DND-41 (cell line): ENCODE results near the gene EPOP.
A peak's percentile ranks its signal among the peaks of the same experiment; 100 is the strongest.

Experiments used
- ATAC-seq: fragments of 200-7000 bp; cut with Tn5 transposase; 3 replicates; pipeline ENCODE4 v1.9.1; 2021; ENCODE audit warnings: low read depth; ENCODE audit not compliant: insufficient read depth
- DNase-seq: peaks from one replicate; pipeline ENCODE4 v3.0.0-alpha.2; 2020
- H2AFZ ChIP-seq: 2 replicates; pipeline ENCODE4 v1.6.0; 2012; ENCODE audit warnings: low read depth, low read length
- H3K27ac ChIP-seq: 2 replicates; pipeline ENCODE4 v1.5.1; 2012; ENCODE audit warnings: low read length, inconsistent platforms
- H3K27me3 ChIP-seq: fragments of 200-600 bp; sonication (generic); 2 replicates; pipeline ENCODE4 v1.6.0; 2012; ENCODE audit warnings: low read length, mild to moderate bottlenecking, inconsistent platforms; ENCODE audit not compliant: insufficient read depth, poor library complexity
- H3K36me3 ChIP-seq: 2 replicates; pipeline ENCODE4 v1.5.1; 2012; ENCODE audit warnings: low read length, inconsistent platforms; ENCODE audit not compliant: insufficient read depth
- H3K4me1 ChIP-seq: 2 replicates; pipeline ENCODE4 v1.5.1; 2012; ENCODE audit warnings: mild to moderate bottlenecking, low read length; ENCODE audit not compliant: insufficient read depth
- H3K4me2 ChIP-seq: 2 replicates; pipeline ENCODE4 v1.6.0; 2012; ENCODE audit warnings: mild to moderate bottlenecking, moderate library complexity, low read length, inconsistent platforms; ENCODE audit not compliant: insufficient read depth
- H3K4me3 ChIP-seq, 2 experiments: fragments of 200-600 bp in 1 of 2; shearing (Covaris generic) in 1 of 2; 2 replicates each; pipeline ENCODE4 v1.5.1; 2012 to 2016; ENCODE audit warnings: inconsistent platforms in 2 of 2, low read length in 2 of 2, mild to moderate bottlenecking in 2 of 2, low read depth in 1 of 2, moderate library complexity in 1 of 2
- H3K79me2 ChIP-seq: 2 replicates; pipeline ENCODE4 v1.6.0; 2012; ENCODE audit warnings: low read length, inconsistent platforms; ENCODE audit not compliant: insufficient read depth
- H3K9ac ChIP-seq: 2 replicates; pipeline ENCODE4 v1.6.0; 2012; ENCODE audit warnings: low read depth, mild to moderate bottlenecking, inconsistent platforms, low read length, moderate library complexity
- H3K9me3 ChIP-seq: 2 replicates; pipeline ENCODE4 v1.5.1; 2012; ENCODE audit warnings: low read length, moderate library complexity, mild to moderate bottlenecking, inconsistent platforms; ENCODE audit not compliant: insufficient read depth, severe bottlenecking
- H4K20me1 ChIP-seq: 2 replicates; pipeline ENCODE4 v1.6.0; 2012; ENCODE audit warnings: low read length; ENCODE audit not compliant: insufficient read depth
- CTCF ChIP-seq: IDR thresholded peaks from 2 replicates; pipeline ENCODE4 v1.5.1; 2012; ENCODE audit warnings: borderline replicate concordance, low read length, moderate library complexity, mild to moderate bottlenecking; ENCODE audit not compliant: poor library complexity, severe bottlenecking; ENCODE audit errors: extremely low read depth
- EZH2 ChIP-seq: IDR thresholded peaks from 3 replicates; pipeline ENCODE4 v1.6.1; 2012; ENCODE audit warnings: borderline replicate concordance, low read depth, mild to moderate bottlenecking, moderate library complexity, low read length, inconsistent platforms; ENCODE audit not compliant: severe bottlenecking

The EPOP gene

GRCh38 chr17:38674749-38675615, at the start of gene EPOP:
Gene EPOP (minus strand): TSS chr17:38674957. CDS start chr17:38674495, 462 bp downstream.
- Histone ChIP-seq H3K27ac (peak within 1 kb of the TSS; percentile 67), H3K79me2 (peaks cover 7% of the 10 kb centered on the region; the same call in 1 of the 2 replicates), H3K9me3 (no peaks in the 10 kb centered on the region), H3K4me1 (peaks cover 40% of the 10 kb centered on the region), H3K4me2 (peak within 1 kb of the TSS; percentile 97), H2AFZ (peak within 1 kb of the TSS; percentile 82), H3K36me3 (no peaks in the 10 kb centered on the region; the same call in 1 of the 2 replicates), H4K20me1 (peaks cover 15% of the 10 kb centered on the region; the same call in 1 of the 2 replicates), H3K4me3 (peak within 1 kb of the TSS; percentile 77 to 79), H3K27me3 (peaks cover 5% of the 10 kb centered on the region), H3K9ac (peak within 1 kb of the TSS; percentile 91)
- ATAC-seq (peak; percentile 90), DNase-seq (peak; percentile 95)
- TF ChIP-seq CTCF (no peak), EZH2 (no peak)

GRCh38 chr17:38721802-38722201, 47.0 kb upstream of the EPOP start:
- H4K20me1 ChIP-seq = peaks cover 9% of the 10 kb centered on the region; the same call in 1 of the 2 replicates
- no peak overlapping the region for H3K27ac ChIP-seq
- peaks cover 76% of the 10 kb centered on the region for H3K36me3 ChIP-seq
- no peaks in the 10 kb centered on the region for H3K9me3 ChIP-seq
- DNase-seq (no peak), ATAC-seq (no peak)
- H3K4me1 ChIP-seq = peaks cover 27% of the 10 kb centered on the region
- H3K4me3 ChIP-seq = no peak overlapping the region
- H3K27me3 ChIP-seq = no peaks in the 10 kb centered on the region
- TF ChIP-seq EZH2 = no peak
- no peaks in the 10 kb centered on the region for H3K79me2 ChIP-seq
- no peak overlapping the region for H3K4me2 ChIP-seq
- H2AFZ ChIP-seq = no peak overlapping the region
- H3K9ac ChIP-seq = no peak overlapping the region

- H3K27ac ChIP-seq = no peak overlapping the region
Observed at GRCh38 chr17:38720941-38721340, 46.2 kb upstream of the EPOP start.

More at GRCh38 chr17:38720941-38721340, 46.2 kb upstream of the EPOP start:
- H3K36me3 ChIP-seq = peaks cover 85% of the 10 kb centered on the region
- no peaks in the 10 kb centered on the region for H3K9me3 ChIP-seq
- no peak overlapping the region for H2AFZ ChIP-seq
- TF ChIP-seq CTCF (no peak), EZH2 (no peak)
- H4K20me1 ChIP-seq = peaks cover 9% of the 10 kb centered on the region; the same call in 1 of the 2 replicates
- DNase-seq = no peak
- H3K4me2 ChIP-seq = no peak overlapping the region
- H3K4me1 ChIP-seq = peaks cover 18% of the 10 kb centered on the region
- no peak overlapping the region for H3K4me3 ChIP-seq
- no peaks in the 10 kb centered on the region for H3K27me3 ChIP-seq
- H3K9ac ChIP-seq = no peak overlapping the region
- no peak for ATAC-seq
- H3K79me2 ChIP-seq = no peaks in the 10 kb centered on the region
